GM19193 (cell line): ENCODE results near the gene ADGRD1.

ENCODE experiments used
- POLR2A ChIP-seq: IDR thresholded peaks from 4 replicates; pipeline ENCODE4 v1.6.1; 2011; ENCODE audit not compliant: insufficient read depth, insufficient read length; ENCODE audit errors: extremely low read depth

ADGRD1 gene

DNA sequence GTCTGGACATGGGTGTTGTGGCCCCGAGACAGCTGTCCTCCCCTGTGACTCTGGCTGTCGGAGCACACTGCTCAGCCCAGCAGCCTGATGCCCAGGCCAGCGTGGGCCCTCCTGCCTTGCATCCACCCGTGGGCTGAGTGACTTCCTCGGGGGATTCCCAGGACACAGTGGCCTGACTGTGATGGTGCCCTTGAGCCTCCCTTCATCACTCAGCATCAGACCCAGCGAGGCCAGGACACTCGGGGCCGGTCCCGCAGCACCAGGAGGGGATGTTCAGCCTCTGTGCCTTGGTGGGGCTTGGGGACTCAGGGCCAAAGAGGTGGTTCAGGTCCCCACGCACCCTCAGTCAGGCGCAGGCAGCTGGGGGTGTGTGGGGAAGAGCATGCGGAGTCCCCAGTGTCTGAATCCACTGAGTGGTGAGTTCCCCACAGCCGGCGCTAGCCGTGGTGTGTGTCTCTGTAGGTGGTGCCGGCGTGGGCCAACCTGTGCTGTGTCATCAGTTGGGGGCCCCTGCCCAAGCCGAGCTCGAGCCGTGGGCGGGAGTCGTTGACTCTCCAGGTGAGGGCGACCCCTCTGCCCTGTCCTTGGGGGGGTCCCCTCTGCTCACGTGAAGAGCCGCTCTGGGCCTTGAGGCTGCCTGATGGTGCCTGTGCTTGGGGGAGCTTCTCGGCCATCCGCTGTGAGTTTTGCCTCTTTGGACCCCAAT, 185.8 kb downstream of the ADGRD1 start:
- TF ChIP-seq POLR2A: no peak

DNA sequence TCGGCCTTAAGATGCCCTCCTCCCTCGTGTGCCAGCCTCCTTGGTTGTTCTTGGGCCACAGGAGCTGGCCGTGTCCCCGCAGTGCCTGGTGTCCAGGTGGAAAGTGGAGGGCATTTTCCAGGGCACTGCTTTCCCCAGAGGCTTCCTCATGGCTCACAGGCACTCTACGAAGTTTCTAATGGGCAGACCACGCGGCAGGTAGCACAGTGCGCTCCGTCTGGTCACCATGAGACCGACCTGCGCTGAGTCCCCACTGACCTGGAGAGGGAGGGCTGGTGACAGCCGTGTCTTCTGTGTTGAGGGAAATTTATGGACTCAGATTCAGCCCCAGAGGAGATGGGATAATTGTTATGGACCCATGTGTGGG, 186.3 kb downstream of the ADGRD1 start:
- no peak for TF ChIP-seq POLR2A

DNA sequence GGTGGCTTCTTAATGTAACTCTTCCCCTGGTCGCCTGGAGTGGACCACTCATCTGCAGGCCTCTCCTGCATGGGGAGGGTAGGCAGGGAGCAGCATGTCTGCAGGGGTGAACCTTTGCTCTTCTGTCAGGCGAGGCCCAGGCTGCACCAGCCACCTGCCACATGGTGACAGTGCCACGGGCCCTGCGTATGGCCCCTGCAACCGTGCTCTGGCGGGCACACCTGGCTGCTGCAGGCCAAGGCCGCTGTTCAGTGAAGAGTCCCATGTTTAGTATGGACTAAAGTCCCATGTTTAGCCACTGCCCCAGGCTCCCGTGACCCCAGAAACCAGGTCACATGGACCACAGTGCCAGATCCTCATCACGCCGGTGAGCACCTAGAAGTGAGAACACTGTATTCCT, 187.0 kb downstream of the ADGRD1 start:
- no peak for TF ChIP-seq POLR2A

DNA sequence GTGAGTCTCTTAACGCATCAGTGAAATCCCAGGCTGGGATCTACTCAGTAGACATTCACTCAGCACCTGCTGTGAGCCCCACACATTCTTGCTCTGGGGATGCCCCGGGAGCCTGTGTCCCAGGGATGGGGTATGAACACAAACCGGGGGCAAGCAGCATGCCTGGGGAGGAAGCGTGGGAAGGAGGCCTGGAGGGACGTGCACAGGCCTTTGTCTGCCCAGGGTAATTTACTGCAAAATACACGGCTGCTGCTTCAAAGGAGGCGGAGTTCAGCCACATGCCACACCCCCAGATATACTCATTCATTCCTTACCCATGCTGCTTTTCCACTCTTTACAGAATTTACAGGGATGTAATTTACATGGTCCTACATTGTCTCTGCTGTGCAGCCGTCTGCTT, 187.8 kb downstream of the ADGRD1 start:
- TF ChIP-seq POLR2A: no peak

DNA sequence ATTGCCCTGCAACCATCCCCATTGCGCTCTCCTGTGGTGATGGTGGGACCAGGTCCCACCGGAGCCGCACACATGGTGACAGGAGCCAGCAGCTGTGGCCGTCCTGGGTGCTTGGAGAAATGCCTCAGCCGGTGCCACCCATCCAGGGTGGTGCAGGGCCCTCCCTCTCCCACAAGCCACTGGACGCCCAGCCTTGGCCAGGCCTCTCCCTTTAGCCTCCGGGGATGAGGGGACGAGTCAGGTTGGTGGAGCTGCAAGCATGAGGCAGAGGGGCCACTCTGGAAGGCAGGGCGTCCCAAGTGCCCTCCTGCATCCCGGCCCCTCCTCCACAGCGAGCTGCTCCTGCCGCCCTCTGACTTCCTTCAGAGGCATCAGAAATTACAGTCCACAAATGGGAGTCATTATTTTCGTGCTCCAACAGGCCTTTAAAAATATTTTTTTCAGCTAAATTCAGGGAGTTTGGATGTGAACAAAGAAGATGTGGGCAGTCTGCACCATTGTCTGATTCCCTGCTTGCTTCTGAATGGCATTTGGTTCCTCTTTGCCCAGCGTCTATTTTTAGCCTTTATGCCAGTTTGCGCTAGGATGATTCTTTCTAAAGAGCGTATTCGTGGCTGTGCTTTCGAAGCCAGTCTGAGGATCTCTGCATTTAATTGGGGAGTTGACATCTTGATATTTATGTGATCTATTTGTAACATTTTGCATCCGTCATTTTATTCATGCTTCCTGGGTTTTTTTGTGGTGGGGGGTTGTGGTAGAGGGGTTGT, 189.4 kb downstream of the ADGRD1 start:
- TF ChIP-seq POLR2A: no peak

DNA sequence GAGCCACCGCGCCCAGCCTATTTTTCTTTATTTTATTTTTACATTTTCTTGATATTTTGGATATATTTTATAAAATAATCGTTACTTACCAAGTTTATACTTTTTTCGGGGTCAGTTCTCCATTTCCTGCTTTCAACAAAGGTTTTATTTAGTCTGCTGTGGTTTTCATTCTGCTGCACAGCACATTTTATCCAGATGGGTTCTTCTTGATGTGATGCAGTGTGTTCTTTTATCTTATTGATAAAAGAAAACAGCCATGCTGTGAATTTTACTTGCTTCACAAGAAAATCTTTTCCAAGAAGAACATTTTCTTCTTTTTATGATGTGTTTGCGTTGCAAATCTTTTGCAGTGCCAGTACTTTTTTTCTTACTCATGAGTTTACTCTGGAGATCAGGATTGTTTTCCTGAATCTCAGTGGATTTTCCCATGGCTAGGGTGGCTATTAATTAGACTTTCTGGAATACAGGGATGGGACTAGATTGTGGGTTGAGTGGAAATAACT, 192.5 kb downstream of the ADGRD1 start:
- TF ChIP-seq POLR2A: no peak

DNA sequence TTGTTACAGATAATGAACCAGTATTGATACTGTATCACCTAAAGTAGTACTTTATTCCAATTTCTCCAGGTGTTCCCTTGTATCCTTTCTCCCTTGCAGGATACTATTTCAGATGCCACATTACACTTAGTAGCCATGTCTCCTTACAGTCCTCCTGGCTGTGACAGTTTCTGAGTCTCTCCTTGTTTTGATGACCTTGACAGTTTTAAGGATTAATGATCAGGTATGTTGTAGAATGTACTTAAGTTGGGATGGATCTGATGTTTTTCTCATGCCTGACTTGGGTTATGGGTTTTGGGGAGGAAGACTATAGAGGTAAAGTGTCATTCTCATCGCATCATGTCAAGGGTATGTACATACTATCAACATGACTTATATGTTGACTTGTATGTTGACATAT, 193.6 kb downstream of the ADGRD1 start:
- TF ChIP-seq POLR2A: no peak

DNA sequence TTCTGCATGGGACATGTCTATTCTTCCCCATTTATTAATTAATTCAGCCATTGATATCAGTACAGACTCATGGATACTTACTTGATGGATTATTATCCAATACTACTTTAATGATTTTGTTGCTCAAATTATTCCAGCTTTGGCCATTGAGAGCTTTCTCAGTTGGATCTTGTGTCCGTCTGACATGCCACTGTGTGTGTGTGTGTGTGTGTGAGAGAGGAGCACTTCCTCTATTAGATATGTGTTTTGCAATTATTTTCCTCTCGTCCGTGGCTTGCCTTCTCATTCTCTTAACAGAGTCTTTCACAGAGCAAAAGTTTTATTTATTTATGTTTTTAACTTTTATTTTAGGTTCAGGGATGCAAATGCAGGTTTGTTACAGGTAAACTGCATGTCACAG, 194.2 kb downstream of the ADGRD1 start:
- no peak for TF ChIP-seq POLR2A

DNA sequence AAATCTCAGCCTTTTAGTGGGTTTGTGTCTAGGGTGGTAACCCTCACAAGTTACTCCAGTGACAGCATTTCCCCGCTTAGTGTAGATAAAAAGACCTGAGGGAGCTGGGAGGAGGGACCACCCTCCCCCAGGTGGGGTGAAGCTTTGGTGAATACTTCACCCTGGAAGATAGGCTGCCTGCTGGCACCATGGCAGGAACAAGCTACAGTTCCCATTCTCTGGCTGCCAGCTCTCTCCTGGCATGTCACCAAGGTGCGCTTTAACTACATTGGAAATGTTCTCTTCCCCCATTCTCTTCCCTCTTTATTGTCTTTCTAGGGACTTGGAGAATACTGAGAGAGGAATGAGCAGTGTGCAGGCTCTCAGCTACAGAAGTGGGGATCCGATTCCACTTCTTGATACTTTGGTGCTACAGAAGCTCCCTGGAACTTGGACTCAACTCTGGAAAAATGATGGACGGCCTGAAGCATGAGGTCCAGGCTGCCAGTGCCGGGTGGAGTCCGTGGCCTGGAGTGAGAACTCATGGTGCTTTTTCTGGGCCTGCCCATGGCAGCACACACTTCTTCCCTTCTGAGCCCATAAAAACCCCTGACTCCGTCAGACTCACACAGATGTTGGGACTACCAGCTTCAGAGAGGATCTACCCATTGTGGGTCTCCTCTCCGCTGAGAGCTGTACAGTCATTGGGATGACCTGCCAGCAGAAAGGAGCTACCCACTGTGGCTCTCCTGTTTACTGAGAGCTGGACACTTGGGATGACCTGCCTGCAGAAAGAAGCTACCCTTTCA, 198.0 kb downstream of the ADGRD1 start:
- no peak for TF ChIP-seq POLR2A

DNA sequence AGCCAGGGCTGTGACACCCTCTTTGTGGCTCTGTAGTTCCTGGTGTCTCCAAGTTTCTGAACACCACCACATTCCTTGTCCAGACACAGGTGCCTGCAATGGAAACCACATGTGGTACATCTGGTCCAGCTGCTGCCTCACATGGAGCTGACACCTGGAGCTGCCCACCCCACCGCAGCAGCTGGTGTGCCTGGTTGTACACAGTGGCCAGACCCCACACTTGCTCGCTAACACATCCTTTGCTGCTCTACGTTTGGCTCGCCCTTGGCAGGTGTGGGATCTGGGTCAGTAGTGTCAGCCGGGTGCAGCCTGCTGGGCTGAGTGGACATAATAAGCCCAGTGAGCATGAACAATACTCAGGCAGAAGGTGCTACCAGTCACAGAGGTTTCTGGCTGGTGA, 198.9 kb downstream of the ADGRD1 start:
- TF ChIP-seq POLR2A: no peak

DNA sequence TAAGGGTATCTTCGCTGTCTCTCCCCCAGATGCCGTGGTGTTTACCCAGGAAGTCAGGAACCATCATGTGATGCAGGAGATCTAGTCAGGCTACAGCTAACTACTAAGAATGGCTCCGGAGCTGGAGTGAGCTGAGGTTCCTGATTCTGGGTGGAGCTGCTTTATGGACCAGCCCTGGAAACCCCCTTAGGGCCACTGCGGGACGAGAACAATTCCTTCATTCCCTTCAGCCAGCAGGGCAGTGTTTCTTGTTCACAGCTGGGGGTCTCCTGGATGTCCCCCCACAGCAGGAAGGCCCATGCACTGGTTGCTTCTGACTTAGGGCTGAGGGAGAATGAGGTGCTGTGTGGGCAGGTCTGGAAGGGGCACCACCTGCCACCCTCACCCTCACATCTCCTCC, 199.3 kb downstream of the ADGRD1 start:
- TF ChIP-seq POLR2A: no peak

DNA sequence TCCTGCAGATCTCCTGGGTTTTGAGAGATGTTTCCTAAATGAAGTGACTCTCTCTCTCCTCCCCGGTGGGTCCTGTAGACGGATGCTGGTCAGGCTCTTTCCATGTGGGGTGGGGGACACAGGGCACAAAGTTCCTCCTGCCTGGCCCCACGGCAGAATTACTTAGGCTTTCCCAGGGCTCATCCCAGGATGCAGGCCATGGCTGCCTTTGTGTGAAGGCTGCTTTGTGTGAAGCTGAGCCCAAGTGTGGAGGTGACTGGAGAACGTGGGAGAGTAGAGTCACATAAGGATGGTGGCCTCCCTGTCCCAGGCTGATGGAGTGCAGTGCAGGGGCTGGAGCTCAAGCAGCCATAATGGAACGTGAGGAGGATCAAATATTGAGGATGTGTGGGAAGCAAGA, 200.2 kb downstream of the ADGRD1 start:
- TF ChIP-seq POLR2A: no peak

DNA sequence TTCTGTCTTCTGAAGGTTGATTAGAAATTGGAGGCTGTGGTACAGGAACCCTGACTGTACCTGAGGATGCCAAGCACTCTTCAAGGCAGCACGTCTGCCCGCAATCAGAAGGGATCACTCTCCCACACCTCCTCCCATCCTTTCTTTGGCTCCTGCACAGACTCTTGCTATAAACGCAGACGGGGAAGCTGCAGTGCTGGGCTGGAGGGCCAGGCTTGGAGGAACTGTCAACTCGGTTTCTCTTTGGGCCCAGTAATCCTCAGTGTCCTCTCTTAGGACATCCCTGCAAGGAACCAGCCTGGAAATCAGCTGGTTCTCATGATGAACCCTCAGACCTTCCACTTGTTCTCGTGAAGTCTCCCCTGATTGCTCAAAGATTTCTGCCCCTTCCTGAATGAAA, 201.4 kb downstream of the ADGRD1 start:
- TF ChIP-seq POLR2A: no peak

DNA sequence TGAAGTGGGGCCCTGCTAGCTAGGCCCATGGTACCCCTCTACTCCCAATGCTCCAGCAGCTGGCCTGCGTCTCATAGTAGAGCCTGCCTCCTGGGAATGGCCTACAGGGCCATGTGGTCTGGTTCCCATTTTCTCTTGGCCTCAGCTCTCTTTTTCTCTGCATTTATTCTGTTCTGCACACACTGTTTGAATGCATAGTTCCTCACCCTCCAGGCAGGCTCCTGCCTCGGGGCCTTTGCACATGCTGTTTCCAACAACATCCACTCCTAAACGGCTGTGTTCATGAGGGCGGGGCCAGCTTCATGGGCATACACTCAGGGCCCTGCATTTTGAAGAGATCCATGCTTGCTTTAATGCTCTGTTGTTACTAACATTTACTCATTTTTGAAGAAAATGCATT, 204.0 kb downstream of the ADGRD1 start:
- TF ChIP-seq POLR2A: no peak

DNA sequence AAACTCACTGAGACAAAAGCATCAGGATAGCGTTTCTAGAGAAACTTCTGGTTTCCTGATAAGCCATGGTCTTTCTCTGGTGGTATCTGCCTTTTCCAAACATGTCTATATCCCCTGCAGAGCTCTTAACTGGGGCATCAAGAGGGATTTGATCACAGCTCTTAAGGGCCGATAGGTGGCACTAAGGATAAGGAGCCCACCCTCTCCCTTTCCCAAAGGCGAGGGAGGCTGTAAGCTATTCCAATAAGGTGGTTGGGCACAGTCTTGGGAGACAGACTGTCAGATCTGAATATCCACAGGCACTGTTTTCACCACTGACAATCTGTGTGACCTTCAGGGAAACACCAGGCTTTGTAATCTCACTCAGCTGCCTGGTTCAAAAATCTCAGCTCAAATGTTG, 206.0 kb downstream of the ADGRD1 start:
- TF ChIP-seq POLR2A: no peak
